NCI-H2029 (cell line): ENCODE data around the gene PROS1.
"Not testable (repeated sequence)": the region's sequence is repeated elsewhere in the genome, so short reads cannot be mapped to it uniquely, and the experiment has no call there.

Source experiments
- DNase-seq: peaks from one replicate; lab custom pipeline; 2025; lab: John Stamatoyannopoulos, UW

PROS1 gene

DNA sequence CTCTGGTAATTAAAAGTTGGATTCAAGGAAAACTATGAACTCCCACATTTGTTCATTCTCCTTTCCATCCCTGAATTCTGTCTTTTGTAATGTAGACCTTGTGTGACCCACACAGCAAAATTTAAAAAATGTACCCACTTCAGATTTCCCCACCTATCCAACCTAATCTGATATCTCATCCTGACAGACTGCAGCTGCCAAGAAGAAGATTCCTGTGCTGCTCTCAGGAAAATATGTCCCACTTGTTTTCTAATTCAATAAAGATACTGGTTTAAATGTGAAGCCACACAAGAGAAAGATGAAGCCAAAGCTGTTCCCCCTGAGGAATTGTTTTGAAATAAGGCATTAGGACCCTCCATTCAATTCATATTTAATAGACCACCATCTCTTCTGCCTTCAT is 100.3 kb downstream of the PROS1 start:
- DNase-seq = not testable (repeated sequence)

- no peak for DNase-seq
Observed at GRCh38 chr3:93867425-93867824, 106.3 kb downstream of the PROS1 start.

DNA sequence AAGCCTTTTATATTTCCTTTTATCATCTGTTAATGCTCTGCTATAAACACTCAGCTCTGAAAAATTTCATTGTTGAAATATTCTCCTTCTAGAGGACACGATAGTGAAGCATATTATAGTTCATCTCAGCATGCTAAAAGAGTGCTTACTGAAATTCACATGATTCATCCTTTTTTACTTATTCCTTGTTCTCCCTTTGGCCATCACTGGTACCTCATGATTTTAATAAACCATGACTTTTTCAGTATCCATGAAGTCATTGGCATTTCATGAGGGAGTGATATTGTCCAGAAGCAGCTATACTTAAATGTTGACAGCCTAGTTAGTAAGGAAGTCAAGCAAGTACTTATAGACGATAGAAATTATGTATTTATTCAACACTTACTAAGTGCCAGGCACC is 112.7 kb downstream of the PROS1 start:
- no peak for DNase-seq

DNA sequence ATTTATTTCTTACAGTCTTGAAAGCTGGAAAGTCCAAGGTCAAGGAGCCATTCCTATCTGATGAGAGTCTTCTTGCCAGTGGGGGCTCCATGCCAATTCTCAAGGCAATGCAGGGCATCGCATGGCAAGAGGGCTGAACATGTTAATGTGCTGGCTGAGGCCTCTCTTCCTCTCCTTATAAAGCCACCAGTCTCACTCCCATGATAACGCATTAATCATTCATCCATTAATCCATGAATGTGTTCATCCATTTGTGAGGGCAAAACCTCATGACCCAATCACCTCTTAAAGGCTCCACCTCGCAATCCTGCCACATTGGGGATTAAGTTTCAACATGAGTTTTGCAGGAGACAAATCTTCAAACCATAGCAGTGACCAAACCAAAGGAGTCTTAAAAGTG is 118.3 kb downstream of the PROS1 start:
- no peak for DNase-seq

DNA sequence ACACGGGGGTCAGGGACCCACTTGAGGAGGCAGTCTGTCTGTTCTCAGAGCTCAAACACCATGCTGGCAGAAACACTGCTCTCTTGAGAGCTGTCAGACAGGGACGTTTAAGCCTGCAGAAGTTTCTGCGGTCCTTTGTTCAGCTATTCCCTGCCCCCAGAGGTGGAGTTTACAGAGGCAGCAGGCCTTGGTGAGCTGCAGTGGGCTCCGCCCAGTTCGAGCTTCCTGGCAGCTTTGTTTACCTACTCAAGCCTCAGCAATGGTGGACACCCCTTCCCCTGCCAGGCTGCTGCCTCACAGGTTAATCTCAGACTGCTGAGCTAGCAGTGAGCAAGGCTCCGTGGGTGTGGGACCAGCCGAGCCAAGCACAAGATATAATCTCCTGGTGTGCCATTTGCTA is 121.5 kb downstream of the PROS1 start:
- DNase-seq = not testable (repeated sequence)

DNA sequence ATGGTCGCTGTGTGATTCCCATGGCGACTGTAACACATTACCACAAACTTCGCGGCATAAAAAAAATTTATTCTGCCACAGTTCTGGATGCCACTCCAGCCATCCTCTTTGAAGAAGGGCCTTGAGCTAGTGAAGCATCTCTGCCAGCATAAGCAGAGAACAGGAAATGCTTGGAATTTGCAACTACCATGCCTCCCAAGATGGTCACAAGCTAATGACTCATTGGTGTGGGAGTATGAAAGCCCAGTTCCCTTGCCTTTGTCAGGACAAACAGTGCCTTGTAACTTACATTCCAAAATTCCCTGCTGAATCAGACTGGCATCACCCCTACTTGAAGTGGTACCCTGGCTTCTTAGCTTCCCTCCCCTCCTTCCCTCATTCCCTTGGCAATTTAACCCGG is 129.7 kb downstream of the PROS1 start:
- DNase-seq = no peak

GRCh38 chr3:93839193-93839592 is 134.5 kb downstream of the PROS1 start:
- DNase-seq = not testable (repeated sequence)
